H1 (cell line): ENCODE results near the gene MMADHC.

Experiments
- CREB1 ChIP-seq: IDR thresholded peaks from 2 replicates; pipeline ENCODE4 v1.6.1; 2012; ENCODE audit warnings: inconsistent platforms
- CTCF ChIP-seq, 3 experiments: IDR thresholded peaks; 1 replicate in 2 of 3; 2 replicates in 1 of 3; pipeline versions ENCODE4 v1.5.1 to v1.6.1; 2011; ENCODE audit warnings: low read length in 3 of 3, mild to moderate bottlenecking in 3 of 3, inconsistent platforms in 2 of 3, low read depth in 1 of 3, moderate library complexity in 1 of 3; ENCODE audit not compliant: insufficient read depth in 1 of 3; ENCODE audit errors: control extremely low read depth in 1 of 3
- HDAC6 ChIP-seq: IDR thresholded peaks from one replicate; pipeline ENCODE4 v1.7.1; 2012; ENCODE audit warnings: low read depth, mild to moderate bottlenecking, inconsistent platforms, low read length, moderate library complexity
- KDM1A ChIP-seq: fragments of 200-600, 300-600 bp; sonication (generic); IDR thresholded peaks from 2 replicates; pipeline ENCODE4 v1.7.1; 2016; ENCODE audit warnings: mild to moderate bottlenecking, low read length, borderline replicate concordance
- POLR2AphosphoS5 ChIP-seq: IDR thresholded peaks from 2 replicates; pipeline ENCODE4 v1.6.1; 2011; ENCODE audit warnings: low read depth, low read length
- SP1 ChIP-seq: IDR thresholded peaks from 2 replicates; pipeline ENCODE4 v1.6.1; 2011; ENCODE audit warnings: low read depth, low read length
- USF2 ChIP-seq: IDR thresholded peaks from 2 replicates; pipeline ENCODE4 v1.6.1; 2011; ENCODE audit warnings: low read length, improper control_type of control experiment

GRCh38 chr2:149552830-149553229, 34.7 kb downstream of the MMADHC start:
- TF ChIP-seq USF2 = no peak
- no peak for TF ChIP-seq POLR2AphosphoS5
- TF ChIP-seq CREB1 = no peak
- no peak for TF ChIP-seq SP1
- no peak for TF ChIP-seq CTCF (IDR thresholded peaks at IDR 0.05; ENCODE audit: control extremely low read depth in 1 of 3, insufficient read depth in 1 of 3, low read depth in 1 of 3, low read length in 3 of 3)
- TF ChIP-seq HDAC6 = no peak
- TF ChIP-seq KDM1A = no peak
